GM08714 (cell line): ENCODE data around the gene NAGLU.

Experiments
- H3K4me3 ChIP-seq: fragments of 200-500 bp; sonication (Bioruptor generic); 2 replicates; pipeline ENCODE4 v1.5.1; 2014; ENCODE audit warnings: mild to moderate bottlenecking, low read length, inconsistent platforms
- ZNF274 ChIP-seq: IDR thresholded peaks from 2 replicates; pipeline ENCODE4 v1.6.1; 2012; ENCODE audit warnings: mild to moderate bottlenecking, low read depth, low read length

Gene NAGLU

GRCh38 chr17:42536048-42536371 is at the start of gene NAGLU:
TSS of gene NAGLU (plus strand) at chr17:42536241. CDS start at chr17:42536273, 32 bp downstream.
- no peak for TF ChIP-seq ZNF274

GRCh38 chr17:42488032-42488431 is 48.0 kb upstream of the NAGLU start:
- no peak overlapping the region for H3K4me3 ChIP-seq
- no peak for TF ChIP-seq ZNF274

More at GRCh38 chr17:42536048-42536371, at the start of gene NAGLU:
- H3K4me3 ChIP-seq, result peak within 1 kb of the TSS; percentile 81

GRCh38 chr17:42493319-42493718 is 42.7 kb upstream of the NAGLU start:
- H3K4me3 ChIP-seq, result no peak overlapping the region
- no peak for TF ChIP-seq ZNF274

- no peak overlapping the region for H3K4me3 ChIP-seq
These were observed 41.4 kb upstream of the NAGLU start for GRCh38 chr17:42494673-42495072.

GRCh38 chr17:42498828-42499227 is 37.2 kb upstream of the NAGLU start:
- no peak overlapping the region for H3K4me3 ChIP-seq
- TF ChIP-seq ZNF274, result no peak

More at GRCh38 chr17:42494673-42495072, 41.4 kb upstream of the NAGLU start:
- no peak for TF ChIP-seq ZNF274

GRCh38 chr17:42502091-42502490 is 34.0 kb upstream of the NAGLU start:
- no peak for TF ChIP-seq ZNF274
- no peak overlapping the region for H3K4me3 ChIP-seq

GRCh38 chr17:42502926-42503325 is 33.1 kb upstream of the NAGLU start:
- H3K4me3 ChIP-seq, result no peak overlapping the region
- TF ChIP-seq ZNF274, result no peak

GRCh38 chr17:42507671-42508070 is 28.4 kb upstream of the NAGLU start:
- no peak overlapping the region for H3K4me3 ChIP-seq
- no peak for TF ChIP-seq ZNF274

- H3K4me3 ChIP-seq, result no peak overlapping the region
- TF ChIP-seq ZNF274, result no peak
These were observed 27.4 kb upstream of the NAGLU start for GRCh38 chr17:42508426-42509165.

GRCh38 chr17:42509409-42509808 is 26.6 kb upstream of the NAGLU start:
- H3K4me3 ChIP-seq, result no peak overlapping the region
- no peak for TF ChIP-seq ZNF274

GRCh38 chr17:42509841-42510240 is 26.2 kb upstream of the NAGLU start:
- no peak overlapping the region for H3K4me3 ChIP-seq
- no peak for TF ChIP-seq ZNF274

GRCh38 chr17:42512246-42512645 is 23.8 kb upstream of the NAGLU start:
- no peak for TF ChIP-seq ZNF274
- no peak overlapping the region for H3K4me3 ChIP-seq

GRCh38 chr17:42512733-42513251 is 23.2 kb upstream of the NAGLU start:
- no peak for TF ChIP-seq ZNF274
- H3K4me3 ChIP-seq, result no peak overlapping the region

GRCh38 chr17:42513686-42514085 is 22.4 kb upstream of the NAGLU start:
- H3K4me3 ChIP-seq, result no peak overlapping the region

GRCh38 chr17:42514279-42514678 is 21.8 kb upstream of the NAGLU start:
- TF ChIP-seq ZNF274, result no peak

More at GRCh38 chr17:42513686-42514085, 22.4 kb upstream of the NAGLU start:
- TF ChIP-seq ZNF274, result no peak

GRCh38 chr17:42514867-42515266 is 21.2 kb upstream of the NAGLU start:
- TF ChIP-seq ZNF274, result no peak
- H3K4me3 ChIP-seq, result no peak overlapping the region

More at GRCh38 chr17:42514279-42514678, 21.8 kb upstream of the NAGLU start:
- H3K4me3 ChIP-seq, result no peak overlapping the region

GRCh38 chr17:42517516-42517915 is 18.5 kb upstream of the NAGLU start:
- no peak overlapping the region for H3K4me3 ChIP-seq
- TF ChIP-seq ZNF274, result no peak
